ENCODE data around the gene TGFBR3. TPM values are rescaled to one million over a fixed set of nuclear protein-coding genes. Genes with fewer than 3 reads are reported as not detected.
A peak's percentile ranks its signal among the peaks of the same experiment; 100 is the strongest.

TGFBR3 gene
- total and polyA plus RNA-seq, 2 of the 4 experiments (the other 2 are of a cell fraction): 3.0 to 11.3 TPM

DNA sequence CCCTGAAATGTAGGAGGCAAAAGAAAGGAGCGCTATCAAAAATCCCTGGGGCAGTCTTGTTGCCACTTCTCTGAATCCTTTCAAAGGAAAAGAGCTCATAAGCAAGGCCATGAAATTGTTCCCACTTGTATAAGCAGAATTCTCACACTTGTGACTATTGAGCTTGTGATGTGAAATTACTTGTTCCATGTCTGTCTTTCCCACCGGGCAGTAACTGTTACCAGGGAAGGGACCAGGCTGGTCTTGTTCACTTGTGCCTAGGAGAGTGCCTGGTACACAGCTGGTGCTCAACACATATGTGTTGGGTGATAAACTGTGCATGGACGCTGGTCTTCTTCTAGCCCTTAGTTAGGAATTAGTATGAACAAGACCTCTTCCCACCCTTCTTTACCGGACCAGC, 234.7 kb downstream of the TGFBR3 start:
- H2AK5ac ChIP-seq (ENCODE audit: low read depth, low read length): peak overlapping the region; percentile 95; the same call in 1 of the 2 replicates
- POLR2A ChIA-PET (ENCODE audit: unreplicated experiment): no interaction called here
- H3K23ac ChIP-seq (ENCODE audit: low read depth, low read length): peak overlapping the region; percentile 92
- H2BK5ac ChIP-seq (ENCODE audit: low read depth, low read length, poor library complexity, severe bottlenecking): peak overlapping the region; percentile 70
- H3K4ac ChIP-seq (ENCODE audit: low read depth, low read length): peak overlapping the region; percentile 85
- no peaks in the 10 kb centered on the region for H3K27me3 ChIP-seq (ENCODE audit: control insufficient read depth, insufficient read depth, low read length)
- H3K18ac ChIP-seq (ENCODE audit: low read depth, low read length): peak overlapping the region; percentile 43
- H2BK20ac ChIP-seq (ENCODE audit: low read depth, low read length): peak overlapping the region; percentile 96
- CTCF ChIA-PET: interaction anchor here (1.2 kb wide), 1 partner anchor 232 kb away, joined by 3 read pairs; no protein-coding TSS in a partner anchor
- peak overlapping the region; percentile 94 for H3K14ac ChIP-seq (replicated peaks; ENCODE audit: low read depth, low read length)
- no peak for TF ChIP-seq CHD1 (IDR thresholded peaks at IDR 0.05; ENCODE audit: low read depth, low read length)
- no peak for TF ChIP-seq MAZ (IDR thresholded peaks at IDR 0.05; ENCODE audit: borderline replicate concordance, low read depth, low read length)
- no peak for TF ChIP-seq RCOR1 (IDR thresholded peaks at IDR 0.05; ENCODE audit: insufficient replicate concordance, low read length)
- no peak overlapping the region for H3K4me2 ChIP-seq (ENCODE audit: low read depth, low read length)
- intact Hi-C loops (cut with micrococcal nuclease) (no loop called here), in situ Hi-C loops (cut with MboI; ENCODE audit: low sequenced_read_pairs) (no loop called here), dilution Hi-C loops (cut with HindIII; ENCODE audit: low sequenced_read_pairs, unreplicated experiment) (no loop called here)
- H3K36me3 ChIP-seq (ENCODE audit: control insufficient read depth, insufficient read depth, low read length): no peaks in the 10 kb centered on the region
- H2BK15ac ChIP-seq (ENCODE audit: low read depth, low read length): peak overlapping the region; percentile 69; the same call in 2 of the 3 replicates
- no peak overlapping the region for H3K9ac ChIP-seq (ENCODE audit: low read depth, low read length)
- peak overlapping the region; percentile 71 for H3K27ac ChIP-seq (ENCODE audit: insufficient read depth, low read length)
- ATAC-seq (ENCODE audit: low read depth): no peak
- no TSS peak for BruUV-seq (replicated peaks)
- no peaks in the 10 kb centered on the region for H3K9me3 ChIP-seq (ENCODE audit: control insufficient read depth, insufficient read depth, low read length)
- no peaks in the 10 kb centered on the region for H4K20me1 ChIP-seq (ENCODE audit: insufficient read depth, low read length)
- H2BK120ac ChIP-seq (ENCODE audit: low read depth, low read length): peak overlapping the region; percentile 97
- H4K8ac ChIP-seq (ENCODE audit: low read depth in 2 of 2, low read length in 2 of 2): peak overlapping the region; percentile 57 to 79; a peak in 3 of 4 replicates
- peaks cover 15% of the 10 kb centered on the region for H3K4me1 ChIP-seq (ENCODE audit: control insufficient read depth, insufficient read depth, low read length)
- H4K5ac ChIP-seq (ENCODE audit: low read depth, low read length): peak overlapping the region; percentile 32
- H4K91ac ChIP-seq (ENCODE audit: insufficient read depth, low read depth, low read length): peak overlapping the region; percentile 77
- no peak overlapping the region for H3K56ac ChIP-seq (ENCODE audit: extremely low read depth, insufficient read depth, low read length)
- no peak overlapping the region for H3K4me3 ChIP-seq (ENCODE audit: insufficient read depth, low read depth, low read length)
- peaks cover 7% of the 10 kb centered on the region for H3K9me1 ChIP-seq (ENCODE audit: insufficient read depth, low read length)
- no peaks in the 10 kb centered on the region for H3K79me1 ChIP-seq (ENCODE audit: low read depth in 1 of 2, low read length in 2 of 2)
- WGBS, 2 experiments (ENCODE audit: extremely low coverage in 2 of 2, insufficient read length in 1 of 2): no CpG with 5 or more reads among the region's 4 CpGs
- DNase-seq: no peak
- H2AK9ac ChIP-seq (replicated peaks; ENCODE audit: low read depth, low read length, poor library complexity): peak overlapping the region; percentile 80
- peak overlapping the region; percentile 75 for H2AFZ ChIP-seq (replicated peaks; ENCODE audit: low read length, poor library complexity)
